ENCODE data around the gene PCDHGA4. TPM values are rescaled to one million over a fixed set of nuclear protein-coding genes. Genes with fewer than 3 reads are reported as not detected.
"Not testable (repeated sequence)": the region's sequence is repeated elsewhere in the genome, so short reads cannot be mapped to it uniquely, and the experiment has no call there.

PCDHGA4 gene
- total RNA-seq (2022) (0.07 TPM in 2 replicates), Bru-seq, nascent RNA (not detected), BruChase-seq, experiment 1, labeled RNA remaining after a 6-hour chase (percentile 35 among the genes with signal in this experiment), BruChase-seq, experiment 2, labeled RNA remaining after a 2-hour chase (percentile 24 among the genes with signal in this experiment)
- long read RNA-seq = 0 reads

GRCh38 chr5:141354900-141355469, at the start of gene PCDHGA4:
Gene PCDHGA4, plus strand, starts transcription at chr5:141355021. Its CDS starts 87 bp downstream, at chr5:141355108.
- no peak for TF ChIP-seq CTCF (IDR thresholded peaks at IDR 0.05; ENCODE audit: unreplicated experiment)
- Mint-ChIP-seq H3K27me3 (ENCODE audit: unreplicated experiment) (no peaks in the 10 kb centered on the region), H3K9me3 (ENCODE audit: low read depth, unreplicated experiment) (peaks cover 19% of the 10 kb centered on the region), H3K36me3 (ENCODE audit: insufficient read depth, unreplicated experiment) (peaks cover 5% of the 10 kb centered on the region), H3K27ac (ENCODE audit: unreplicated experiment) (no peak within 1 kb of the TSS), H3K4me1 (ENCODE audit: low read depth, unreplicated experiment) (no peaks in the 10 kb centered on the region), H3K4me3 (ENCODE audit: low read depth, unreplicated experiment) (no peak within 1 kb of the TSS)
- BruUV-seq (replicated peaks) = no TSS peak
- no peak for DNase-seq
- intact Hi-C loops (cut with micrococcal nuclease; ENCODE audit: unreplicated experiment) = no loop called here
- CTCF ChIA-PET = interaction anchor here (0.5 kb wide), 1 partner anchor 53 kb away, joined by 3 read pairs; no protein-coding TSS in a partner anchor

- Mint-ChIP-seq H3K27me3 (ENCODE audit: unreplicated experiment) (no peaks in the 10 kb centered on the region), H3K36me3 (ENCODE audit: insufficient read depth, unreplicated experiment) (no peaks in the 10 kb centered on the region), H3K4me1 (ENCODE audit: low read depth, unreplicated experiment) (no peaks in the 10 kb centered on the region), H3K4me3 (ENCODE audit: low read depth, unreplicated experiment) (no peak overlapping the region), H3K9me3 (ENCODE audit: low read depth, unreplicated experiment) (peaks cover 13% of the 10 kb centered on the region), H3K27ac (ENCODE audit: unreplicated experiment) (no peak overlapping the region)
- CTCF ChIA-PET = interaction anchor here (0.6 kb wide), 1 partner anchor 18 kb away, joined by 3 read pairs; no protein-coding TSS in a partner anchor
- DNase-seq = no peak
- intact Hi-C loops (cut with micrococcal nuclease; ENCODE audit: unreplicated experiment) = no loop called here
- no TSS peak for BruUV-seq (replicated peaks)
- no peak for TF ChIP-seq CTCF (IDR thresholded peaks at IDR 0.05; ENCODE audit: unreplicated experiment)
These were observed 48.2 kb upstream of the PCDHGA4 start for GRCh38 chr5:141306630-141307029.

- H3K4me1 Mint-ChIP-seq (ENCODE audit: low read depth, unreplicated experiment) = no peaks in the 10 kb centered on the region
- no peak overlapping the region for H3K27ac Mint-ChIP-seq (ENCODE audit: unreplicated experiment)
- BruUV-seq (replicated peaks) = no TSS peak
- H3K4me3 Mint-ChIP-seq (ENCODE audit: low read depth, unreplicated experiment) = no peak overlapping the region
- H3K27me3 Mint-ChIP-seq (ENCODE audit: unreplicated experiment) = no peaks in the 10 kb centered on the region
- H3K36me3 Mint-ChIP-seq (ENCODE audit: insufficient read depth, unreplicated experiment) = peaks cover 43% of the 10 kb centered on the region
- no peak for DNase-seq
- intact Hi-C loops (cut with micrococcal nuclease; ENCODE audit: unreplicated experiment) = no loop called here
- peaks cover 24% of the 10 kb centered on the region for H3K9me3 Mint-ChIP-seq (ENCODE audit: low read depth, unreplicated experiment)
- TF ChIP-seq CTCF (IDR thresholded peaks at IDR 0.05; ENCODE audit: unreplicated experiment) = no peak
- CTCF ChIA-PET = no interaction called here
These were observed 41.1 kb upstream of the PCDHGA4 start for GRCh38 chr5:141313711-141314110.

- CTCF ChIA-PET; intact Hi-C loops (cut with micrococcal nuclease; ENCODE audit: unreplicated experiment); H3K4me1 Mint-ChIP-seq (ENCODE audit: low read depth, unreplicated experiment); DNase-seq; H3K27me3 Mint-ChIP-seq (ENCODE audit: unreplicated experiment); H3K27ac Mint-ChIP-seq (ENCODE audit: unreplicated experiment); H3K4me3 Mint-ChIP-seq (ENCODE audit: low read depth, unreplicated experiment); BruUV-seq (replicated peaks): not testable (repeated sequence)
- H3K36me3 Mint-ChIP-seq (ENCODE audit: insufficient read depth, unreplicated experiment) = peaks cover 72% of the 10 kb centered on the region
- H3K9me3 Mint-ChIP-seq (ENCODE audit: low read depth, unreplicated experiment) = peaks cover 29% of the 10 kb centered on the region
These were observed 37.9 kb upstream of the PCDHGA4 start for GRCh38 chr5:141316963-141317362.

GRCh38 chr5:141319202-141319601, 35.6 kb upstream of the PCDHGA4 start:
- peaks cover 8% of the 10 kb centered on the region for H3K4me1 Mint-ChIP-seq (ENCODE audit: low read depth, unreplicated experiment)
- intact Hi-C loops (cut with micrococcal nuclease; ENCODE audit: unreplicated experiment) = no loop called here
- H3K4me3 Mint-ChIP-seq (ENCODE audit: low read depth, unreplicated experiment) = peak overlapping the region; percentile 100
- peaks cover 68% of the 10 kb centered on the region for H3K36me3 Mint-ChIP-seq (ENCODE audit: insufficient read depth, unreplicated experiment)
- H3K9me3 Mint-ChIP-seq (ENCODE audit: low read depth, unreplicated experiment) = peaks cover 27% of the 10 kb centered on the region
- BruUV-seq (replicated peaks) = no TSS peak
- no peaks in the 10 kb centered on the region for H3K27me3 Mint-ChIP-seq (ENCODE audit: unreplicated experiment)
- TF ChIP-seq CTCF (IDR thresholded peaks at IDR 0.05; ENCODE audit: unreplicated experiment) = no peak
- peak overlapping the region; percentile 100 for H3K27ac Mint-ChIP-seq (ENCODE audit: unreplicated experiment)
- CTCF ChIA-PET = interaction anchor here (2.3 kb wide), 1 partner anchor 238 kb away, joined by 8 read pairs; no protein-coding TSS in a partner anchor
- DNase-seq = no peak
